PC-3 (cell line): Measurements from ENCODE around the gene SNTG2.

ENCODE experiments used
- CTCF ChIP-seq: fragments of 300-600 bp; sonication (generic); conservative IDR thresholded peaks from 2 replicates; pipeline ENCODE4 v1.5.1; 2017; ENCODE audit warnings: antibody characterized with exemption, low read depth, mild to moderate bottlenecking, low read length
- EZH2 ChIP-seq: fragments of 300-600 bp; sonication (generic); IDR thresholded peaks from one replicate; pipeline ENCODE4 v1.6.1; 2017; ENCODE audit warnings: antibody characterized with exemption, mild to moderate bottlenecking, low read length; ENCODE audit not compliant: unreplicated experiment
- EZH2phosphoT487 ChIP-seq: fragments of 300-600 bp; sonication (generic); IDR thresholded peaks from 2 replicates; pipeline ENCODE4 v1.6.1; 2018; ENCODE audit warnings: mild to moderate bottlenecking, antibody characterized with exemption, low read length, borderline replicate concordance

DNA sequence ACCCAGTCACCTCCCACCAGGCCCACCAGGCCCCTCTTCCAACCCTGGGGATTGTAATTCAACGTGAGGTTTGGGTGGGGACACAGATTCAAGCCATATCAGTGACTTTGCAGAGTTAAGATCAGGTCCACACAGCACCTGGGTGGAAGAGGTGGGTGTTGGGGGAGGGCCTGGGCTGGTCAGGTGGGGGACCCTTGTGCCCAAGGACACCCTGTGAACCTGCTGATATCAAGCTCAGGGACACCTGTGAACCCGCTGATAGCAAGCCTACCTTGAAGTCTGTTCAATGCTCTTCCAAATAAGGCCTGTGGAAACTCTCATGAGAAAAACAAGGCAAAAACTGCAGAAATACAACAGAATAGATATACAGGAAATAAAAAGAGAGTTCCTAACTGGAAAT, 442.7 kb downstream of the SNTG2 start:
- no peak for TF ChIP-seq CTCF
- TF ChIP-seq EZH2: no peak
- TF ChIP-seq EZH2phosphoT487: no peak
